ENCODE measurements around the gene NFAT5. TPM values are rescaled to one million over a fixed set of nuclear protein-coding genes. Genes with fewer than 3 reads are reported as not detected.

NFAT5 gene
- polyA plus RNA-seq, 2 of the 4 experiments (the other 2 are of a cell fraction): 9.5 to 45.1 TPM

DNA sequence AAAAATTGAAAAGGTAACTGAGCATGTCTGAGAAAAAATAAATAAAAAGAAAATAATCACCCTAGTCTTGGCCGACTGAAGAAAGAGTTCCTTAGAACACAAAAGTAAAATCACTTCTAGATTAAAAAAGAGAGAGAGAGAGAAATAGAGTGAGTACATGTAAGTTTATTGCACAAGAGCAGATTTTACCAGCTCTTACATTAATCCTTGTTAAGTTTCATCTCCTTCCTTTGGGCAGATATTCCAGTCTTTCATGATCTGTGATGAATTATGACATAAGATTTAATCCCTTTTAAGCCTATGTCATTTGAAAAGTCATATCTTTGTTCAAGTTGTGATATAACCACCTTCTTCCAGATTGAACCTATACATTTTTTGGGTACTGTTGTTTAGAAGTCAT is 54.8 kb downstream of the NFAT5 start:
- H3K4me1 ChIP-seq: peaks cover 41% of the 10 kb centered on the region
- TF ChIP-seq CEBPB (IDR thresholded peaks at IDR 0.05): peak in 1 of 2 experiments; percentile 19; a peak in 1 of 4 replicates
- no peak for TF ChIP-seq ZFP36 (IDR thresholded peaks at IDR 0.05; ENCODE audit: borderline replicate concordance, partially characterized antibody)
- ChIA-PET CTCF (no interaction called here), POLR2A (no interaction called here)
- no peak for DNase-seq (ENCODE audit: low read depth in 1 of 2, low spot score in 1 of 2)
- H3K4me2 ChIP-seq: no peak overlapping the region
- H3K4me3 ChIP-seq: no peak overlapping the region
- 71% methylated on average over 1 of the region's 1 CpG for WGBS (ENCODE audit: missing lambda C conversion rate)
- no peaks in the 10 kb centered on the region for H3K9me3 ChIP-seq
- no peak for ATAC-seq
- no peak overlapping the region for H3K27ac ChIP-seq
- FAIRE-seq: no peak

DNA sequence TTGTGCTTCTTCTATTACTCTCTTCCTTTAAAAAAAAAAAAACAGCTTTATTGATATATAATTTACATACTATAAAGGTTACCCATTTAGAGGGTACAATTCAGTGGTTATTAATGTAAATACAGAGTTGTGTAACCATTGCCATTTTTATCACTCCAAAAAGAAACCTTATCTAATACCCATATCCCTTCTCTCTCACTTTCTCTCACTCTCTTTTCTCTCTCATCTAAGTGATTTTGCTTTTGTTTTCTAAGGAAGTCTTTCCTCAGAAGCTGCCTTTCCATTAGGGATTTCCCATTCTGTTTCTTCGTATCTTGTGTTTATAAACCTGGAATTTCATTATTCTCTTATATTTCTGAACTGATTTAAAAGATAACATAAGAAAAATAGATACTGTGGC is 55.5 kb downstream of the NFAT5 start:
- no peak for DNase-seq (ENCODE audit: low read depth in 1 of 2, low spot score in 1 of 2)
- ChIA-PET CTCF (interaction anchor here (1.4 kb wide), 1 partner anchor 31 kb away, joined by 3 read pairs; no protein-coding TSS in a partner anchor), POLR2A (no interaction called here)
- TF ChIP-seq HMGXB4 (CRISPR knock-in tag; IDR thresholded peaks at IDR 0.05; ENCODE audit: borderline replicate concordance): no peak
- TF ChIP-seq EHF (CRISPR knock-in tag; IDR thresholded peaks at IDR 0.05): no peak
- WGBS (ENCODE audit: missing lambda C conversion rate): 96% methylated on average over 1 of the region's 1 CpG
- Histone ChIP-seq H3K4me1 (peaks cover 47% of the 10 kb centered on the region), H3K4me2 (no peak overlapping the region), H3K27ac (no peak overlapping the region), H3K4me3 (no peak overlapping the region), H3K9me3 (no peaks in the 10 kb centered on the region)
- FAIRE-seq: no peak
- no peak for ATAC-seq

DNA sequence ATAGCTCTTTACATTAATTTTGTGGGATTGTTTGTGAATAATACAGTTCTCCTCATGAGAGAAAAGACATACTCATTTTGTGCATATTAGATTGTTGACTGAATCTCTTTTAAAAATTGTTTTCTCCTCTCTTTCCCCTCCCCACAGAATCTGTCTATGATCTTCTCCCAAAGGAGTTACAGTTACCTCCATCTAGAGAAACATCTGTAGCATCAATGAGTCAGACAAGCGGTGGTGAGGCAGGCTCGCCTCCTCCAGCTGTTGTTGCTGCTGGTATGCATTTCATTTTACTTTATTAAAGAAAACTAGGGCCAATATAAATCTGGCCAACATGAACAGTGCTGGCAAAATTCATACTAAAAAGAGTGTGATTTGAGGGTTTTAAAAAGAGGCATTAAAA is 60.5 kb downstream of the NFAT5 start:
- no peak overlapping the region for H3K27ac ChIP-seq
- ChIA-PET POLR2A (no interaction called here), CTCF (interaction anchor here (0.6 to 3.1 kb wide), 2 partner anchors 27 to 230 kb away, joined by 3 to 9 read pairs; no protein-coding TSS in a partner anchor)
- peak in 1 of 2 experiments; percentile 23 for DNase-seq (ENCODE audit: low read depth in 1 of 2, low spot score in 1 of 2)
- H3K4me2 ChIP-seq: peak overlapping the region; percentile 43
- peak in 1 of 2 experiments; percentile 46; a peak in 2 of 6 replicates for ATAC-seq
- TF ChIP-seq HOXA7 (CRISPR knock-in tag; IDR thresholded peaks at IDR 0.05) (no peak), RARB (CRISPR knock-in tag; IDR thresholded peaks at IDR 0.05) (no peak), BHLHE40 (IDR thresholded peaks at IDR 0.05; ENCODE audit: low read depth, low read length) (no peak), CTCF (IDR thresholded peaks at IDR 0.05) (no peak), TP53 (CRISPR knock-in tag; IDR thresholded peaks at IDR 0.05) (no peak)
- H3K4me1 ChIP-seq: peaks cover 29% of the 10 kb centered on the region
- FAIRE-seq: peak; percentile 61
- H3K9me3 ChIP-seq: no peaks in the 10 kb centered on the region
- 32% methylated on average over 2 of the region's 2 CpGs for WGBS (ENCODE audit: missing lambda C conversion rate)
- H3K4me3 ChIP-seq: no peak overlapping the region

DNA sequence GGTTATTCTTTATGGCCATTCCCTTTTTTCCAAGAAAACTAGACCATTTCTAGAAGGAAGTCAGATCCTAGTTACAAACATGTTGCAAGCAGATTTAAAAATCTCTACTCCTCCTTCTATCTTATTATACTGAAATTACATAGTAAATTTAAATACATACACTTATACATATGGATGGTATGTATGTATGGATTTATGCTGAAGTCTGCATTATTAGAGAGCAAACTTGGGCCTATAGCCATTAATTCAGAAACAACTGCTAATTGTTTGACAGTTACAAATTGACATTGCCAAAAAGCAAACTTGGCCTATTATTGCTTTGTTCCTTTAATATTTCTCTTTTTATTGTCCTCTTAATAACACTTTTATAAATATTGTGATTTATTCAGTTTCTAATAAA is 67.1 kb downstream of the NFAT5 start:
- Histone ChIP-seq H3K4me3 (no peak overlapping the region), H3K9me3 (peaks cover 23% of the 10 kb centered on the region), H3K4me1 (no peaks in the 10 kb centered on the region), H3K27ac (no peak overlapping the region), H3K4me2 (no peak overlapping the region)
- ATAC-seq: no peak
- ChIA-PET CTCF (interaction anchor here (0.8 to 1.6 kb wide), 2 partner anchors 24 to 236 kb away, joined by 3 read pairs; no protein-coding TSS in a partner anchor), POLR2A (no interaction called here)
- DNase-seq (ENCODE audit: low read depth in 1 of 2, low spot score in 1 of 2): no peak
- no peak for FAIRE-seq
- TF ChIP-seq, protein P1, sequence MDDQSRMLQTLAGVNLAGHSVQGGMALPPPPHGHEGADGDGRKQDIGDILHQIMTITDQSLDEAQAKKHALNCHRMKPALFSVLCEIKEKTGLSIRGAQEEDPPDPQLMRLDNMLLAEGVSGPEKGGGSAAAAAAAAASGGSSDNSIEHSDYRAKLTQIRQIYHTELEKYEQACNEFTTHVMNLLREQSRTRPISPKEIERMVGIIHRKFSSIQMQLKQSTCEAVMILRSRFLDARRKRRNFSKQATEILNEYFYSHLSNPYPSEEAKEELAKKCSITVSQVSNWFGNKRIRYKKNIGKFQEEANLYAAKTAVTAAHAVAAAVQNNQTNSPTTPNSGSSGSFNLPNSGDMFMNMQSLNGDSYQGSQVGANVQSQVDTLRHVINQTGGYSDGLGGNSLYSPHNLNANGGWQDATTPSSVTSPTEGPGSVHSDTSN (IDR thresholded peaks at IDR 0.05): no peak
- no peak for TF ChIP-seq MYC (IDR thresholded peaks at IDR 0.05; ENCODE audit: borderline replicate concordance, low read length)
- no peak for TF ChIP-seq NR3C1 (IDR thresholded peaks at IDR 0.05)
- no peak for TF ChIP-seq BCL3 (IDR thresholded peaks at IDR 0.05)
- TF ChIP-seq MAFK (IDR thresholded peaks at IDR 0.05; ENCODE audit: partially characterized antibody): peak; percentile 67
- no peak for TF ChIP-seq CBX8 (IDR thresholded peaks at IDR 0.05)
- TF ChIP-seq JUNB (IDR thresholded peaks at IDR 0.05): no peak
